Esophagus muscularis mucosa (tissue), 4 donors: ENCODE data around the gene STAMBPL1. TPM values are rescaled to one million over a fixed set of nuclear protein-coding genes. Genes with fewer than 3 reads are reported as not detected.

ENCODE experiments used
- DNase-seq: peaks from one replicate; pipeline ENCODE4 v3.0.0-alpha.2; 2017; ENCODE audit errors: extremely low spot score
- H3K27ac ChIP-seq, 4 donors: fragments of 200-600 bp; sonication (generic); replicated peaks in 1 of 4; 1 replicate in 3 of 4; 2 replicates in 1 of 4; pipeline ENCODE4 v1.5.1; 2016 to 2019; ENCODE audit warnings: mild to moderate bottlenecking in 1 of 4
- H3K27me3 ChIP-seq, 4 donors: fragments of 200-600 bp; sonication (generic); one replicate each; pipeline versions ENCODE4 v1.5.1 to v1.6.0; 2016 to 2019
- H3K36me3 ChIP-seq, 4 donors: fragments of 200-600 bp; sonication (generic); one replicate each; pipeline ENCODE4 v1.5.1; 2016 to 2019
- H3K4me1 ChIP-seq, 4 donors: fragments of 200-600 bp; sonication (generic); one replicate each; pipeline ENCODE4 v1.5.1; 2016 to 2019
- H3K4me3 ChIP-seq, 4 donors: fragments of 200-600 bp; sonication (generic); 1 replicate in 2 of 4; 2 replicates in 2 of 4; pipeline ENCODE4 v1.5.1; 2016 to 2019; ENCODE audit warnings: mild to moderate bottlenecking in 4 of 4, moderate library complexity in 1 of 4
- H3K9me3 ChIP-seq, 4 donors: fragments of 200-600 bp; sonication (generic); 1 replicate in 3 of 4; 2 replicates in 1 of 4; pipeline ENCODE4 v1.5.1; 2016 to 2019
- EP300 ChIP-seq: sonication (generic); formaldehyde crosslinking; IDR thresholded peaks from one replicate; pipeline ENCODE4 v1.6.1; 2017; ENCODE audit warnings: antibody characterized with exemption
- POLR2A ChIP-seq: fragments of 450-650 bp; IDR thresholded peaks from one replicate; pipeline ENCODE4 v1.6.1; 2017; ENCODE audit warnings: antibody characterized with exemption, moderate library complexity, mild to moderate bottlenecking, low read depth
- POLR2AphosphoS5 ChIP-seq, 2 donors: sonication (generic); formaldehyde crosslinking; IDR thresholded peaks; one replicate each; pipeline ENCODE4 v1.6.1; 2017; ENCODE audit warnings: antibody characterized with exemption in 2 of 2
- WGBS: methylation state at CpG from one replicate; pipeline ENCODE4 v1.1.5; 2018; 5-methylcytosine and 5-hydroxymethylcytosine counted together
- intact Hi-C: fragments of 100-400 bp; cut with DNase I; formaldehyde crosslinking; loops from one replicate; pipeline ENCODE4 v1.15.1; 2023
- total RNA-seq, 4 donors: library from RNA; depleted of rRNA; stranded (reverse); fragments of >200 nt; gene quantifications; one replicate each; pipeline versions ENCODE4 v1.1.0 to v1.2.1, GENCODE V29; 2016
- TF ChIP-seq, protein P1 (sequence below), 3 experiments: fragments of 200-600 bp in 2 of 3; fragments of 450-650 bp in 1 of 3; sonication (generic) in 2 of 3; IDR thresholded peaks; one replicate each; pipeline ENCODE4 v1.5.1; 2017 to 2019; ENCODE audit warnings: antibody characterized with exemption in 3 of 3, mild to moderate bottlenecking in 2 of 3, moderate library complexity in 1 of 3

The STAMBPL1 gene
- total RNA-seq, 4 donors from 2014 or later, result 8.6 to 27.4 (median 14.7) TPM

DNA sequence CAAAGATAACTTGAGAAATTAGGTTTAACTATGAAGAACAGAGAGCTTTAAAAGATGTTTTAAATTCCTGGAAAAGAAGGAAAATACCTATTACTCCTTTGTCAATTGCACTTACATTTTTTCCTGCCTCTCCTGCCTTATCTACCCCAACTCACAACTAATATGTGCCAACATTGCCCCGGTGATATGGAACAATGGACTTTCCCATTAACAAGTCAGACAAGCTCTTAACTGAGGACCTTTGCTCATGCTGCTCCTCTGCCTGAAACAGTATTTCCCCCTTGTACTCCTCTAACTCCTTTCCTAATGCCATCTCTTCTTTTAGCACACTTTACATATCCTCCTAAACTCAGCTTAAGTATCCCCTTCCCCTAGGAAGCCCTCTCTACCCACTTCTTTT, 77.3 kb downstream of the STAMBPL1 start:
- WGBS, result 93% methylated on average over 1 of the region's 1 CpG
- H3K4me1 ChIP-seq, result peaks cover 0 to 44% (median 27%) of the 10 kb centered on the region in 4 donors
- H3K36me3 ChIP-seq, result no peaks in the 10 kb centered on the region
- H3K27ac ChIP-seq, result no peak overlapping the region
- no peaks in the 10 kb centered on the region for H3K27me3 ChIP-seq
- no peak for DNase-seq
- intact Hi-C loops, result no loop called here
- no peaks in the 10 kb centered on the region for H3K9me3 ChIP-seq
- H3K4me3 ChIP-seq, result no peak overlapping the region
- TF ChIP-seq POLR2A (no peak), EP300 (no peak), POLR2AphosphoS5 (IDR thresholded peaks at IDR 0.05) (no peak)
- TF ChIP-seq, protein P1, sequence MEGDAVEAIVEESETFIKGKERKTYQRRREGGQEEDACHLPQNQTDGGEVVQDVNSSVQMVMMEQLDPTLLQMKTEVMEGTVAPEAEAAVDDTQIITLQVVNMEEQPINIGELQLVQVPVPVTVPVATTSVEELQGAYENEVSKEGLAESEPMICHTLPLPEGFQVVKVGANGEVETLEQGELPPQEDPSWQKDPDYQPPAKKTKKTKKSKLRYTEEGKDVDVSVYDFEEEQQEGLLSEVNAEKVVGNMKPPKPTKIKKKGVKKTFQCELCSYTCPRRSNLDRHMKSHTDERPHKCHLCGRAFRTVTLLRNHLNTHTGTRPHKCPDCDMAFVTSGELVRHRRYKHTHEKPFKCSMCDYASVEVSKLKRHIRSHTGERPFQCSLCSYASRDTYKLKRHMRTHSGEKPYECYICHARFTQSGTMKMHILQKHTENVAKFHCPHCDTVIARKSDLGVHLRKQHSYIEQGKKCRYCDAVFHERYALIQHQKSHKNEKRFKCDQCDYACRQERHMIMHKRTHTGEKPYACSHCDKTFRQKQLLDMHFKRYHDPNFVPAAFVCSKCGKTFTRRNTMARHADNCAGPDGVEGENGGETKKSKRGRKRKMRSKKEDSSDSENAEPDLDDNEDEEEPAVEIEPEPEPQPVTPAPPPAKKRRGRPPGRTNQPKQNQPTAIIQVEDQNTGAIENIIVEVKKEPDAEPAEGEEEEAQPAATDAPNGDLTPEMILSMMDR (IDR thresholded peaks at IDR 0.05), result no peak

DNA sequence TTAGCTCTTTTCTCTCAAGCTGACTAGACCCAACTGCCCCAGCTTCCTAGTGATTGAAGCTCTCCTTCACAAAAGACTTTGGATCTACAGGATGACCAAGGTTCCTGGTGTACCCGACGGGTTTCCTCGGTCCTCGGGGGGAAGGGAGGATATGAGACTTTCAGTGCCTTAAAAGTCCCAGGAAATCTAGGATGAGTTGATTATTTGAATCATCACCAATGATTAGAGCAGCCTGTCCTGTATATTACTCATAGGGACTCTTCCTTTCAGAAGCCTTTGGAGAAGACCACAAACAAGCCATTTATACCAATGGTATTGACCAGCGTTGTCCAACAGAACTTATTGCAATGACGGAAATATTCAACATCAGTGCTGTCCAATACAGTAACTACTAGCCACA, 78.7 kb downstream of the STAMBPL1 start:
- no peak for DNase-seq
- Histone ChIP-seq H3K36me3 (no peaks in the 10 kb centered on the region), H3K4me3 (no peak overlapping the region), H3K9me3 (no peaks in the 10 kb centered on the region), H3K27ac (no peak overlapping the region), H3K4me1 (peaks cover 0 to 31% (median 17%) of the 10 kb centered on the region in 4 donors), H3K27me3 (no peaks in the 10 kb centered on the region)
- TF ChIP-seq POLR2A (no peak), EP300 (no peak), POLR2AphosphoS5 (IDR thresholded peaks at IDR 0.05) (no peak)
- TF ChIP-seq, protein P1 (IDR thresholded peaks at IDR 0.05), result no peak
- WGBS, result 96% methylated on average over 6 of the region's 6 CpGs
- intact Hi-C loops, result no loop called here

DNA sequence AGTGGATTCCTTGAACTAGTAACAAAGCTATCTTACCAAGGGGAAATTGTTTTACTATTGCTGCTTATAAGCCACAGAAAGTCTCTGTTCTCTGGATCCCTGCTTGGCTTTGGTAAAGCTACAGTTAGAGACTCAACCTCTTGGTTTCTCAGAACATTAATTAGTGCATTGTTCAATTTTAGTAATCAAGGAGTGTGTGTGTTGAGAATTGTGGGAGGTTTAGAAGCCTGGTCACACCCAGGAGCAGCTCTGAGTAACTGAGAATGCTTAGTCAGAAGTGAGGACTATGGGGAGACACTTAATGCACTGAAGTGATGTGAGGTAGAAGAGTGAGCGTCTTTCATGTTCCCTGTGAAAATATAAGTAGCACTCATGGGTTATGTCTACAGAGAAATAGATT, 80.8 kb downstream of the STAMBPL1 start:
- intact Hi-C loops, result no loop called here
- no peak overlapping the region for H3K27ac ChIP-seq
- no peaks in the 10 kb centered on the region for H3K27me3 ChIP-seq
- no peaks in the 10 kb centered on the region for H3K36me3 ChIP-seq
- H3K4me1 ChIP-seq, result peaks cover 3 to 25% (median 12%) of the 10 kb centered on the region in 4 donors
- WGBS, result 92% methylated on average over 1 of the region's 1 CpG
- DNase-seq, result no peak
- TF ChIP-seq, protein P1 (IDR thresholded peaks at IDR 0.05), result no peak
- TF ChIP-seq POLR2A (no peak), POLR2AphosphoS5 (IDR thresholded peaks at IDR 0.05) (no peak), EP300 (no peak)
- H3K4me3 ChIP-seq, result no peak overlapping the region
- H3K9me3 ChIP-seq, result no peaks in the 10 kb centered on the region

DNA sequence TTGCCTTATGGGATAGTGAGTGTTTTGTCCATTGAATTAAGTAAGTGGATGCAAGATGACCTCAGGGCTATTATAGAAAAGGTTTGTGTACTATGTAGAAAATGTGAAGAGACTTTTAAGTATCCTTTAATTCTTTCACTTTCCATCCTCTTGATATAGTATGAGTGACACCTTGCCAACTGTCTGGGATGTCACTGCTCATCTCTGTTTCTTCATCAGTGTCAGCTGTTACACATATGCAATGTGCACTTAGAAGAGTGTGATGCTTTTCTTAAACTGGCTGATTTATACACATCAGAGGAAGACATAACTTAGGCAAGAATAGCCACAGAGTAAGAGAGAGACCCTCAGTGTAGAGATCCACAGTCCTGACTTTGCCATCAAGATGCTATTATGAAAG, 81.2 kb downstream of the STAMBPL1 start:
- Histone ChIP-seq H3K27me3 (no peaks in the 10 kb centered on the region), H3K36me3 (no peaks in the 10 kb centered on the region), H3K4me1 (peaks cover 5 to 28% (median 16%) of the 10 kb centered on the region in 4 donors), H3K9me3 (no peaks in the 10 kb centered on the region), H3K27ac (no peak overlapping the region), H3K4me3 (no peak overlapping the region)
- TF ChIP-seq EP300 (no peak), POLR2AphosphoS5 (IDR thresholded peaks at IDR 0.05) (no peak), POLR2A (no peak)
- TF ChIP-seq, protein P1 (IDR thresholded peaks at IDR 0.05), result no peak
- DNase-seq, result no peak
- intact Hi-C loops, result no loop called here

DNA sequence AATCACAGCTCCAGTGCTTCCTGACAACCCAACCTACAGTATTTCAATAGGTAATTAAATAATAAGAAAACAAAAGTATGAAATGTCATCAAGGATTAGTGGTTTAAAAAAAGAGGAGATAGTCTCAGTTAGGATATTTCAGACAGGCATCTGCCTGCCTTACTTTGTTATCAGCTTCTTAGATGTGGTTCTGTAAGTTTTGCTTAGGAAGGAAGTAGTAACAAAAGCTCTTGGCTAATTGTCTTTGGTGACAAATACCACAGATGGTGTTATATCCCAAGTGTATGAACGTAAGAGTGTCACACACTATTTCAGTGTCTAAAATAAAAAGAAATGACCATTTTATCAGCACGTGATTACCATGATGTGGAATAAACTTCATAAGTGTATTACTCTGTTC, 82.3 kb downstream of the STAMBPL1 start:
- intact Hi-C loops, result no loop called here
- H3K4me3 ChIP-seq, result no peak overlapping the region

More for the DNA sequence above, 82.3 kb downstream of the STAMBPL1 start:
- Histone ChIP-seq H3K27ac (no peak overlapping the region), H3K9me3 (no peaks in the 10 kb centered on the region), H3K4me1 (peaks cover 5 to 39% (median 24%) of the 10 kb centered on the region in 4 donors), H3K36me3 (no peaks in the 10 kb centered on the region), H3K27me3 (no peaks in the 10 kb centered on the region)
- DNase-seq, result no peak
- TF ChIP-seq, protein P1 (IDR thresholded peaks at IDR 0.05), result no peak
- TF ChIP-seq POLR2A (no peak), EP300 (no peak), POLR2AphosphoS5 (IDR thresholded peaks at IDR 0.05) (no peak)
- 85% methylated on average over 2 of the region's 2 CpGs for WGBS
